DND-41 (cell line): ENCODE measurements around the gene DENND1A.

Source experiments
- CTCF ChIP-seq: IDR thresholded peaks from 2 replicates; pipeline ENCODE4 v1.5.1; 2012; ENCODE audit warnings: borderline replicate concordance, low read length, moderate library complexity, mild to moderate bottlenecking; ENCODE audit not compliant: poor library complexity, severe bottlenecking; ENCODE audit errors: extremely low read depth
- EZH2 ChIP-seq: IDR thresholded peaks from 3 replicates; pipeline ENCODE4 v1.6.1; 2012; ENCODE audit warnings: borderline replicate concordance, low read depth, mild to moderate bottlenecking, moderate library complexity, low read length, inconsistent platforms; ENCODE audit not compliant: severe bottlenecking

GRCh38 chr9:123335986-123336329 is 594.0 kb downstream of the DENND1A start:
- TF ChIP-seq CTCF (no peak), EZH2 (no peak)
